Measurements from ENCODE around the gene SLC35A2.
"Not testable (repeated sequence)": the region's sequence is repeated elsewhere in the genome, so short reads cannot be mapped to it uniquely, and the experiment has no call there.

SLC35A2 gene

DNA sequence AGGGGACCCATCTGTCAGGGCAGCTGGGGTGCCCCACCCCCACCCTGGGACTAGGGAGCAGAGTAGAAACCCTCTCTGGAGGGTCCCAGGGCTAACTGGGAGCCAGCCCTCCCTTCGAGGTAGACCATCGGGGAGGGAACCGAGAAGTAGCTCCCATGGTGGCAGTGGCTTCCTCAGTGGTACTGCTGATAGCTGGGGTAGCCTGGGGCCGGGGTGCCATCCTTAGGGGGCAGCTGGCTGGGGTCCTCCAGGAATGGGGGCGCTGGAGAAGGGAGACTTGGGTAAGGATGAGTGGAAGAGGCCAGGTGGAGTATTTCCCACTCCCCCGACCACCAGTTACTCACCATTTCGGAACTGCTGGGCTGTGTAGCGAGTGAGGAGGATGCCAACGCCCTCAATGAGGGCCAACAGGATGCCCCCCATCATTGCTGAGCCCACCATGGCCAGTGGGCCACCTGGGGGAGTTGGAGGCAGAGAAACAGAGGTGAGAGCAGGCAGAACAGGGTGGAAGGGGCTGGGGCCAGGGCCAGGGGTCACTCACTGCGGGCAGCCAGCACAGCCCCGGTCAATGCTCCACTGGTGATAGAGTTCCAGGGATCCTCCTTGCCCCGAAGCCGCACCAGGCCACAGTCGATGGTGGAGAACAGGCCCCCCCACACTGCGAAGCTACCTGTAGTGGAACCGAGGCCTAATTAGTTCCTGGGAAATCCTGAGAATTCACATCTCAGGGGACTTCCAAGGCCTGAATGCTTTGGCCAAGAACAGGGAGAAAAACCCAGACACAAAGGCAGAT is 17.7 kb downstream of the SLC35A2 start:
- TF ChIP-seq, protein P1, sequence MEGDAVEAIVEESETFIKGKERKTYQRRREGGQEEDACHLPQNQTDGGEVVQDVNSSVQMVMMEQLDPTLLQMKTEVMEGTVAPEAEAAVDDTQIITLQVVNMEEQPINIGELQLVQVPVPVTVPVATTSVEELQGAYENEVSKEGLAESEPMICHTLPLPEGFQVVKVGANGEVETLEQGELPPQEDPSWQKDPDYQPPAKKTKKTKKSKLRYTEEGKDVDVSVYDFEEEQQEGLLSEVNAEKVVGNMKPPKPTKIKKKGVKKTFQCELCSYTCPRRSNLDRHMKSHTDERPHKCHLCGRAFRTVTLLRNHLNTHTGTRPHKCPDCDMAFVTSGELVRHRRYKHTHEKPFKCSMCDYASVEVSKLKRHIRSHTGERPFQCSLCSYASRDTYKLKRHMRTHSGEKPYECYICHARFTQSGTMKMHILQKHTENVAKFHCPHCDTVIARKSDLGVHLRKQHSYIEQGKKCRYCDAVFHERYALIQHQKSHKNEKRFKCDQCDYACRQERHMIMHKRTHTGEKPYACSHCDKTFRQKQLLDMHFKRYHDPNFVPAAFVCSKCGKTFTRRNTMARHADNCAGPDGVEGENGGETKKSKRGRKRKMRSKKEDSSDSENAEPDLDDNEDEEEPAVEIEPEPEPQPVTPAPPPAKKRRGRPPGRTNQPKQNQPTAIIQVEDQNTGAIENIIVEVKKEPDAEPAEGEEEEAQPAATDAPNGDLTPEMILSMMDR (conservative IDR thresholded peaks at IDR 0.05; ENCODE audit: low read depth, low read length), result no peak
- H3K4me3 ChIP-seq (ENCODE audit: low read depth, low read length), result no peak overlapping the region
- no peak for DNase-seq (ENCODE audit: low read depth)

GRCh38 chrX:48892896-48893295 is 18.6 kb downstream of the SLC35A2 start:
- H3K4me3 ChIP-seq (ENCODE audit: low read depth, low read length), result no peak overlapping the region
- no peak for DNase-seq (ENCODE audit: low read depth)
- TF ChIP-seq, protein P1 (conservative IDR thresholded peaks at IDR 0.05; ENCODE audit: low read depth, low read length), result no peak

DNA sequence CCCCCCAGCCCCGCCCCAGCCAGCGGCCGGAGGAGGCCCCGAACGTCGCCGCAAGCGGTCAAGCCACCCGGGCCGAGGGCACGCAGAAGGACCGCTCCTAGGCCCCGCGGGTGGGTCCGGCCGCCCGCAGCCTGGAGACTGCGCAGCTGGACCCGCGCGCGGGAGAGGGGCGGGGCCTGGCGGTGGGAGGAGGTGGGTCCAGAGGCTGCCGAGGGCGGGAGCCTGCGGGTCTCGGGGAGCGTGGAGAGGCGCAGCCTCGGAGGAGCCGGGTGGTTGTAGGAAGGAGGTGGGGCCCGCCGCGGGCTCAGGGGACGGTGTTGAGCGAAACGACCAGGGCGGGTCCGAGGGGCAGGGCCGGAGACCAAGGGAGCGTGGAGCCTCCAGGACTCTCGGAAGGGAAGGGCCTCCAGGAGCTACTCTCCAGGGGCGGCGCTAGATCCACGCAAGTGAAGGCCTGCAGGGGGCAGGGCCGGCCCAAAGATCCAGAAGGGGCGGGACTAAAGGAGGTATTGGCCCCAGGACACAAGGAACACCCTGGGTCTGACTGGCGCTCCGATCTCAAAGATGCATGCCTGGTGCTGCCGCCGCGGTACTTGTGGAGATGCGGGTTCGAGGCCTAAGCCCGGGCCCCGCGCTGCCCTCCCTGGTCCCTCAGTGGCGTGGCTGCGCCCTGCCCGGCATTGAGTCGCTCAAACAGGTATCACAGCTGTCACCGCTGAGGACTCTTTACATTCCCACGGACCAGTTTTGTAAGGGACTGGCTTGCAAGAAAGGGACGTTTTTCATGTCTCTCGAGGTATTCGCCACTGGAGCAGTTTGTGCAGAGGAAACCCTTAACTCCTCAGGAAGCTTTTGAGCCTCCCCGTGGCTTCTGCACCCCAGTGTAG is 19.8 kb downstream of the SLC35A2 start:
- peak overlapping the region; percentile 56 for H3K4me3 ChIP-seq (ENCODE audit: low read depth, low read length)
- peak; percentile 86 for DNase-seq (ENCODE audit: low read depth)
- TF ChIP-seq, protein P1 (conservative IDR thresholded peaks at IDR 0.05; ENCODE audit: low read depth, low read length), result peak; percentile 60

DNA sequence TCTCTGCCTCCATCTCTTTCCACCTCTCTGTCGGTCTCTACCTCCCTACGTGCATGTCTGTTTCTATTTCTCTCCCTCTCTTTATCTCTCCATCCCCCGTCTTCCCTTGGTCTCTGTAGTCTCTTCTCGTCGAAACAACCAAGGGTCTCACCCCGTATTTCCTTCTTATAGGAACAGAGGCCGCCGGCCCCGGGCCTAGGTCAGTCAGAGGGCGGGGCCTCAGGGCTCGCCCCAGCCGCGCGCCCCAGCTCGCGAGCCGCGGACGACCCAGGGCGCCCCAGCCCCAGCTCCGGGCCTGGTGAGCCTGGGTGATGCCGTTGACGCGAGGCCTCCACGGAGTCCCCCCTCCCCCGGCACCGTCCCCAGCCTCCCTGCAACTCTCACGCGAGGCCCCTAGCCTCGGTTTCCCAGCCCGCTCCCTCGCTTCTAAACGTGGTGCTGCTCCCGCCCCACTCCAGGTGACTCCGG is 20.5 kb downstream of the SLC35A2 start:
- peak overlapping the region; percentile 56 for H3K4me3 ChIP-seq (ENCODE audit: low read depth, low read length)
- DNase-seq (ENCODE audit: low read depth), result no peak

GRCh38 chrX:48890296-48890925 is 21.0 kb downstream of the SLC35A2 start:
- no peak for DNase-seq (ENCODE audit: low read depth)
- H3K4me3 ChIP-seq (ENCODE audit: low read depth, low read length), result peak overlapping the region; percentile 56
- TF ChIP-seq, protein P1 (conservative IDR thresholded peaks at IDR 0.05; ENCODE audit: low read depth, low read length), result no peak

More for the DNA sequence above, 20.5 kb downstream of the SLC35A2 start:
- TF ChIP-seq, protein P1 (conservative IDR thresholded peaks at IDR 0.05; ENCODE audit: low read depth, low read length), result no peak

GRCh38 chrX:48886586-48886985 is 24.9 kb downstream of the SLC35A2 start:
- not testable (repeated sequence) for DNase-seq (ENCODE audit: low read depth); H3K4me3 ChIP-seq (ENCODE audit: low read depth, low read length)

GRCh38 chrX:48883729-48884128 is 27.7 kb downstream of the SLC35A2 start:
- peak; percentile 5 for DNase-seq (ENCODE audit: low read depth)
- H3K4me3 ChIP-seq (ENCODE audit: low read depth, low read length), result no peak overlapping the region
- TF ChIP-seq, protein P1 (conservative IDR thresholded peaks at IDR 0.05; ENCODE audit: low read depth, low read length), result no peak

DNA sequence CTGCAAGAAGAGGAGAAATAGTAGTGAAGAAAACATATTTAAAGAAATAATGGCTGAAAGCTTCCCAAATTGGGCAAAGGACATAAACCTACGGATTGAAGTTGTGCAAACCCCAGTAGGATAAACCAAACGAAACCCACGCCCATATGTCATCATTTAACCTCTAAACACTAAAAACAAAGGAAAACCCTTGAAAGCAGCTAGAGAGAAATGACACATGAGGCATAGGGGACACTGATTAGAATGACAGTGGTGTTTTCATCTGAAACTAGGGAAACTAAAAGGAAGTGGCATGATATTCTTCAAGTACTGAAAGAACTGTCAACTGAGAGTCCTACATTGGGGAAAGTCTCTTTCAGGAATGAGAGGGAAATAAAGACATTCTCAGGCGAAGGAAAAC is 34.5 kb downstream of the SLC35A2 start:
- not testable (repeated sequence) for DNase-seq (ENCODE audit: low read depth); H3K4me3 ChIP-seq (ENCODE audit: low read depth, low read length)

DNA sequence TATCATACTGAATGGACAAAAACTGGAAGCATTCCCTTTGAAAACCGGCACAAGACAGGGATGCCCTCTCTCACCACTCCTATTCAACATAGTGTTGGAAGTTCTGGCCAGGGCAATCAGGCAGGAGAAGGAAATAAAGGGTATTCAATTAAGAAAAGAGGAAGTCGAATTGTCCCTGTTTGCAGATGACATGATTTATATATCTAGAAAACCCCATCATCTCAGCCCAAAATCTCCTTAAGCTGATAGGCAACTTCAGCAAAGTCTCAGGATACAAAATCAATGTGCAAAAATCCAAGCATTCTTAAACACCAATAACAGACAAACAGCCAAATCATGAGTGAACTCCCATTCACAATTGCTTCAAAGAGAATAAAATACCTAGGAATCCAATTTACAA is 39.4 kb downstream of the SLC35A2 start:
- H3K4me3 ChIP-seq (ENCODE audit: low read depth, low read length); DNase-seq (ENCODE audit: low read depth): not testable (repeated sequence)
